HG03520 (cell line): ENCODE data around the gene RNASE8.
"Not testable (repeated sequence)": the region's sequence is repeated elsewhere in the genome, so short reads cannot be mapped to it uniquely, and the experiment has no call there.

Experiments used
- ATAC-seq: cut with Tn5 transposase; IDR thresholded peaks from one replicate; pipeline ENCODE4 v1.9.1; 2021; ENCODE audit warnings: mild to moderate bottlenecking, moderate library complexity; ENCODE audit not compliant: unreplicated experiment

The RNASE8 gene

GRCh38 chr14:21026988-21027315 lies 30.7 kb upstream of the RNASE8 start:
- no peak for ATAC-seq

- ATAC-seq, result no peak
These were observed 27.7 kb upstream of the RNASE8 start, which contains the start of gene TPPP2 for GRCh38 chr14:21029917-21030316. TSS of gene TPPP2 (plus strand) at chr14:21030217. CDS start at chr14:21030582, 365 bp downstream.

GRCh38 chr14:21030531-21030930 lies 27.1 kb upstream of the RNASE8 start:
- ATAC-seq, result no peak

- ATAC-seq, result no peak
These were observed 25.1 kb upstream of the RNASE8 start for GRCh38 chr14:21032326-21033132.

GRCh38 chr14:21033133-21033698 lies 24.4 kb upstream of the RNASE8 start:
- no peak for ATAC-seq

- ATAC-seq, result no peak
These were observed 22.9 kb upstream of the RNASE8 start, which contains the start of gene RNASE13 for GRCh38 chr14:21034707-21035106. TSS of gene RNASE13 (minus strand) at chr14:21034807. CDS start at chr14:21034288, 519 bp downstream.

GRCh38 chr14:21036751-21037150 lies 20.9 kb upstream of the RNASE8 start:
- no peak for ATAC-seq

GRCh38 chr14:21037156-21037555 lies 20.5 kb upstream of the RNASE8 start:
- ATAC-seq, result no peak

GRCh38 chr14:21038441-21039422 lies 18.9 kb upstream of the RNASE8 start:
- no peak for ATAC-seq

- ATAC-seq, result no peak
These were observed 17.8 kb upstream of the RNASE8 start for GRCh38 chr14:21039585-21040369.

GRCh38 chr14:21040370-21040925 lies 17.2 kb upstream of the RNASE8 start:
- no peak for ATAC-seq

- ATAC-seq, result not testable (repeated sequence)
These were observed 16.7 kb upstream of the RNASE8 start for GRCh38 chr14:21040941-21041340.

- ATAC-seq, result no peak
These were observed 15.8 kb upstream of the RNASE8 start, which contains the start of gene RNASE7 for GRCh38 chr14:21041676-21042433. TSS of gene RNASE7 (plus strand) at chr14:21042362. CDS start at chr14:21042993, 631 bp downstream.

- ATAC-seq, result no peak
These were observed 14.7 kb upstream of the RNASE8 start for GRCh38 chr14:21042918-21043317.

- ATAC-seq, result no peak
These were observed 14.1 kb upstream of the RNASE8 start for GRCh38 chr14:21043387-21043973.

- ATAC-seq, result no peak
These were observed 13.5 kb upstream of the RNASE8 start for GRCh38 chr14:21043974-21044618.

- ATAC-seq, result no peak
These were observed 10.2 kb upstream of the RNASE8 start for GRCh38 chr14:21047378-21047781.

- ATAC-seq, result no peak
These were observed 9.0 kb upstream of the RNASE8 start for GRCh38 chr14:21048638-21049037.
